ENCODE data around the gene DRAM2. TPM values are rescaled to one million over a fixed set of nuclear protein-coding genes. Genes with fewer than 3 reads are reported as not detected.
A peak's percentile ranks its signal among the peaks of the same experiment; 100 is the strongest.

Gene DRAM2
- total RNA-seq, 4 donors from 2014 or later, result 30.3 to 64.3 (median 37.6) TPM

- Histone ChIP-seq H3K27ac (peak overlapping the region; percentile 73 to 99 (median 94)), H3K4me1 (peaks cover 0 to 55% (median 15%) of the 10 kb centered on the region in 4 donors), H3K4me3 (peak overlapping the region; percentile 68 to 100 (median 96)), H3K9me3 (no peaks in the 10 kb centered on the region), H3K27me3 (no peaks in the 10 kb centered on the region), H3K36me3 (peaks cover 0 to 16% (median 0%) of the 10 kb centered on the region in 3 donors)
- DNase-seq (ENCODE audit: low spot score in 2 of 2), result peak in 1 of 2 donors; percentile 24
- TF ChIP-seq EP300 (IDR thresholded peaks at IDR 0.05) (no peak), POLR2A (IDR thresholded peaks at IDR 0.05) (no peak), CTCF (IDR thresholded peaks at IDR 0.05) (no peak)
- WGBS, 2 donors, result 0 to 1% methylated on average over 8 to 9 of the region's 9 CpGs
Observed at GRCh38 chr1:111140680-111140967, 731 bp upstream of the DRAM2 start.

- TF ChIP-seq POLR2A (IDR thresholded peaks at IDR 0.05) (no peak), EP300 (IDR thresholded peaks at IDR 0.05) (no peak), CTCF (IDR thresholded peaks at IDR 0.05) (no peak)
- Histone ChIP-seq H3K36me3 (peaks cover 0 to 19% (median 0%) of the 10 kb centered on the region in 3 donors), H3K27me3 (no peaks in the 10 kb centered on the region), H3K27ac (peak overlapping the region; percentile 73 to 99 (median 94)), H3K9me3 (no peaks in the 10 kb centered on the region), H3K4me3 (peak overlapping the region; percentile 68 to 100 (median 96)), H3K4me1 (peaks cover 0 to 55% (median 15%) of the 10 kb centered on the region in 4 donors)
- peak in 1 of 2 donors; percentile 36 for DNase-seq (ENCODE audit: low spot score in 2 of 2)
- WGBS, 2 donors, result 1% methylated on average over 21 to 33 of the region's 33 CpGs
Observed at GRCh38 chr1:111139324-111139955, 453 bp downstream of the DRAM2 start.

- Histone ChIP-seq H3K9me3 (no peaks in the 10 kb centered on the region), H3K36me3 (peaks cover 0 to 44% (median 0%) of the 10 kb centered on the region in 3 donors), H3K27me3 (no peaks in the 10 kb centered on the region), H3K27ac (peak overlapping the region in 1 of 4 donors; percentile 53), H3K4me3 (no peak overlapping the region), H3K4me1 (peaks cover 0 to 13% (median 5%) of the 10 kb centered on the region in 4 donors)
- TF ChIP-seq CTCF (IDR thresholded peaks at IDR 0.05), result no peak
- DNase-seq (ENCODE audit: low spot score in 2 of 2), result no peak
- 80 to 88% methylated on average over 1 of the region's 1 CpG for WGBS, 2 donors
Observed at GRCh38 chr1:111133866-111134265, 6.0 kb downstream of the DRAM2 start.

- 80 to 89% methylated on average over 4 of the region's 4 CpGs for WGBS, 2 donors
- peaks cover 0 to 8% (median 0%) of the 10 kb centered on the region in 4 donors for H3K4me1 ChIP-seq
- H3K27ac ChIP-seq, result no peak overlapping the region
Observed at GRCh38 chr1:111131693-111132092, 8.2 kb downstream of the DRAM2 start.

More at GRCh38 chr1:111131693-111132092, 8.2 kb downstream of the DRAM2 start:
- DNase-seq (ENCODE audit: low spot score in 2 of 2), result no peak
- peaks cover 0 to 51% (median under 1%) of the 10 kb centered on the region in 3 donors for H3K36me3 ChIP-seq
- no peak overlapping the region for H3K4me3 ChIP-seq
- TF ChIP-seq CTCF (IDR thresholded peaks at IDR 0.05) (no peak), EP300 (IDR thresholded peaks at IDR 0.05) (no peak), POLR2A (IDR thresholded peaks at IDR 0.05) (no peak)
- H3K9me3 ChIP-seq, result no peaks in the 10 kb centered on the region
- no peaks in the 10 kb centered on the region for H3K27me3 ChIP-seq

All from tibial nerve (tissue), 4 donors.